H9 (cell line): ENCODE data around the gene RASGRF2. TPM values are rescaled to one million over a fixed set of nuclear protein-coding genes. Genes with fewer than 3 reads are reported as not detected.

Experiments
- DNase-seq: peaks from one replicate; pipeline ENCODE4 v3.0.0-alpha.2; 2017
- H2AFZ ChIP-seq: one replicate; pipeline ENCODE4 v1.6.1; 2013; ENCODE audit warnings: mild to moderate bottlenecking, low read length, control low read depth, moderate library complexity
- H2AK5ac ChIP-seq: 2 replicates; pipeline ENCODE4 v1.6.1; 2013; ENCODE audit warnings: low read length, control low read depth, mixed read lengths; ENCODE audit not compliant: insufficient read length
- H2BK120ac ChIP-seq: one replicate; pipeline ENCODE4 v1.6.1; 2013; ENCODE audit warnings: low read depth, mild to moderate bottlenecking, low read length, control low read depth, inconsistent platforms; ENCODE audit not compliant: poor library complexity, severe bottlenecking
- H2BK12ac ChIP-seq: 2 replicates; pipeline ENCODE4 v1.6.1; 2013; ENCODE audit warnings: low read length, control low read depth, mixed read lengths, low read depth; ENCODE audit not compliant: insufficient read length
- H2BK15ac ChIP-seq: 2 replicates; pipeline ENCODE4 v1.6.1; 2013; ENCODE audit warnings: low read depth, low read length, control low read depth
- H2BK20ac ChIP-seq: one replicate; pipeline ENCODE4 v1.6.1; 2013; ENCODE audit warnings: low read depth, mild to moderate bottlenecking, low read length, control low read depth, inconsistent platforms; ENCODE audit not compliant: poor library complexity, severe bottlenecking
- H2BK5ac ChIP-seq: 2 replicates; pipeline ENCODE4 v1.6.1; 2013; ENCODE audit warnings: low read length, control low read depth, mixed read lengths; ENCODE audit not compliant: insufficient read length
- H3K14ac ChIP-seq: 2 replicates; pipeline ENCODE4 v1.6.1; 2013; ENCODE audit warnings: low read length, control low read depth; ENCODE audit not compliant: insufficient read depth
- H3K18ac ChIP-seq: 2 replicates; pipeline ENCODE4 v1.6.1; 2013; ENCODE audit warnings: low read depth, mild to moderate bottlenecking, mixed read lengths, low read length, control low read depth; ENCODE audit not compliant: insufficient read length
- H3K23ac ChIP-seq: 2 replicates; pipeline ENCODE4 v1.6.1; 2013; ENCODE audit warnings: low read length, control low read depth, mixed read lengths, low read depth; ENCODE audit not compliant: insufficient read length
- H3K23me2 ChIP-seq: 2 replicates; pipeline ENCODE4 v1.6.1; 2013; ENCODE audit warnings: low read depth, mild to moderate bottlenecking, mixed read lengths, low read length, control low read depth; ENCODE audit not compliant: insufficient read length, poor library complexity, severe bottlenecking
- H3K27ac ChIP-seq: 2 replicates; pipeline ENCODE4 v1.5.1; 2013; ENCODE audit warnings: low read length, control low read depth, mixed read lengths, low read depth; ENCODE audit not compliant: insufficient read length
- H3K27me3 ChIP-seq: 2 replicates; pipeline ENCODE4 v1.6.1; 2013; ENCODE audit warnings: low read length, control low read depth, inconsistent platforms; ENCODE audit not compliant: insufficient read depth
- H3K4ac ChIP-seq: 2 replicates; pipeline ENCODE4 v1.6.1; 2013; ENCODE audit warnings: low read depth, mild to moderate bottlenecking, control low read depth, inconsistent platforms, low read length, moderate library complexity
- H3K4me1 ChIP-seq: 2 replicates; pipeline ENCODE4 v1.6.1; 2013; ENCODE audit warnings: low read length, control low read depth, inconsistent platforms; ENCODE audit not compliant: insufficient read depth
- H3K4me2 ChIP-seq: 2 replicates; pipeline ENCODE4 v1.6.1; 2013; ENCODE audit warnings: low read length, control low read depth, mixed read lengths; ENCODE audit not compliant: insufficient read length, insufficient read depth
- H3K56ac ChIP-seq: 2 replicates; pipeline ENCODE4 v1.6.1; 2013; ENCODE audit warnings: low read depth, mild to moderate bottlenecking, mixed read lengths, low read length, control low read depth; ENCODE audit not compliant: insufficient read length
- H3K79me1 ChIP-seq: 2 replicates; pipeline ENCODE4 v1.6.1; 2013; ENCODE audit warnings: low read depth, mild to moderate bottlenecking, moderate library complexity, low read length, control low read depth, inconsistent platforms; ENCODE audit not compliant: insufficient read depth, poor library complexity, severe bottlenecking
- H3K79me2 ChIP-seq: 2 replicates; pipeline ENCODE4 v1.6.1; 2013; ENCODE audit warnings: low read length, control low read depth, inconsistent platforms; ENCODE audit not compliant: insufficient read depth
- H3K9ac ChIP-seq: 2 replicates; pipeline ENCODE4 v1.6.1; 2013; ENCODE audit warnings: low read length, control low read depth, mixed read lengths; ENCODE audit not compliant: insufficient read length; ENCODE audit errors: extremely low read depth
- H3K9me3 ChIP-seq: one replicate; pipeline ENCODE4 v1.6.1; 2013; ENCODE audit warnings: low read depth, low read length, inconsistent platforms; ENCODE audit not compliant: control insufficient read depth
- H3T11ph ChIP-seq: one replicate; pipeline ENCODE4 v1.6.1; 2013; ENCODE audit warnings: mild to moderate bottlenecking, low read length, control low read depth, inconsistent platforms
- H4K20me1 ChIP-seq: one replicate; pipeline ENCODE4 v1.6.1; 2013; ENCODE audit not compliant: control insufficient read depth, insufficient read length, insufficient read depth
- H4K5ac ChIP-seq: 2 replicates; pipeline ENCODE4 v1.6.1; 2013; ENCODE audit warnings: low read depth, mild to moderate bottlenecking, mixed read lengths, low read length, control low read depth; ENCODE audit not compliant: insufficient read length
- H4K8ac ChIP-seq: replicated peaks from 2 replicates; pipeline ENCODE4 v1.6.1; 2013; ENCODE audit warnings: low read length, control low read depth, mixed read lengths, low read depth; ENCODE audit not compliant: insufficient read length
- H4K91ac ChIP-seq: 2 replicates; pipeline ENCODE4 v1.6.1; 2013; ENCODE audit warnings: low read depth, mild to moderate bottlenecking, moderate library complexity, mixed read lengths, low read length, control low read depth; ENCODE audit not compliant: insufficient read length
- H3K27ac Mint-ChIP-seq, 3 experiments: 2 replicates in 2 of 3; 3 replicates in 1 of 3; pipeline ENCODE4 v1.8.0; 2020 to 2021; ENCODE audit warnings: mixed read lengths in 3 of 3, mild to moderate bottlenecking in 1 of 3, moderate library complexity in 1 of 3
- H3K27me3 Mint-ChIP-seq: 2 replicates; pipeline ENCODE4 v1.8.0; 2021; ENCODE audit warnings: low read depth, mild to moderate bottlenecking, moderate library complexity, mixed read lengths
- H3K36me3 Mint-ChIP-seq, 3 experiments: 2 replicates in 2 of 3; 3 replicates in 1 of 3; pipeline ENCODE4 v1.8.0; 2020 to 2021; ENCODE audit warnings: low read depth in 3 of 3, mixed read lengths in 3 of 3; ENCODE audit not compliant: insufficient read depth in 1 of 3
- H3K4me1 Mint-ChIP-seq, 2 experiments: 2 replicates each; pipeline ENCODE4 v1.8.0; 2020; ENCODE audit warnings: mixed read lengths in 2 of 2
- H3K4me3 Mint-ChIP-seq, 2 experiments: 2 replicates in 1 of 2; 3 replicates in 1 of 2; pipeline ENCODE4 v1.8.0; 2020 to 2021; ENCODE audit warnings: mild to moderate bottlenecking in 2 of 2, mixed read lengths in 2 of 2, moderate library complexity in 1 of 2
- H3K9me3 Mint-ChIP-seq, 2 experiments: 2 replicates in 1 of 2; 3 replicates in 1 of 2; pipeline ENCODE4 v1.8.0; 2020; ENCODE audit warnings: mild to moderate bottlenecking in 2 of 2, mixed read lengths in 2 of 2, moderate library complexity in 1 of 2
- CTCF ChIP-seq: fragments of 200-600 bp; sonication (generic); conservative IDR thresholded peaks from 3 replicates; pipeline ENCODE4 v1.8.0; 2021; ENCODE audit warnings: antibody characterized with exemption, mild to moderate bottlenecking
- WGBS: extraction: QIAGEN DNeasy Blood & Tissue Kit; methylation state at CpG from one replicate; pipeline ENCODE4 v1.1.7; 2013; ENCODE audit warnings: missing lambda C conversion rate, low lambda C conversion rate, mixed read lengths; ENCODE audit not compliant: insufficient read length; ENCODE audit errors: extremely low coverage; 5-methylcytosine and 5-hydroxymethylcytosine counted together
- total RNA-seq: library from RNA; stranded (reverse); gene quantifications from 2 replicates; pipeline ENCODE4 v1.2.1, GENCODE V29; 2021

Gene RASGRF2
- total RNA-seq, 1 experiment from 2014 or later = 13.5 TPM

- no peaks in the 10 kb centered on the region for H3K27me3 ChIP-seq
- Mint-ChIP-seq H3K4me1 (peaks cover 7 to 8% of the 10 kb centered on the region in 2 experiments), H3K4me3 (no peak overlapping the region), H3K36me3 (no peaks in the 10 kb centered on the region), H3K27me3 (no peaks in the 10 kb centered on the region; the same call in 1 of the 2 replicates), H3K9me3 (no peaks in the 10 kb centered on the region), H3K27ac (no peak overlapping the region)
- H2BK12ac ChIP-seq = no peak overlapping the region
- H2BK5ac ChIP-seq = no peak overlapping the region
- H3K4me2 ChIP-seq = no peak overlapping the region
- H3K4me1 ChIP-seq = no peaks in the 10 kb centered on the region; the same call in 1 of the 2 replicates
- TF ChIP-seq CTCF = no peak
- H2BK15ac ChIP-seq = no peak overlapping the region
- no peak overlapping the region for H3K9ac ChIP-seq
- H2BK20ac ChIP-seq = no peak overlapping the region
- no peak overlapping the region for H3K23ac ChIP-seq
- DNase-seq = no peak
- H4K8ac ChIP-seq = no peak overlapping the region
- H3K23me2 ChIP-seq = peaks cover under 1% of the 10 kb centered on the region
- no peaks in the 10 kb centered on the region for H4K20me1 ChIP-seq
- H3K9me3 ChIP-seq = no peaks in the 10 kb centered on the region
- no peak overlapping the region for H3K14ac ChIP-seq
- no peak overlapping the region for H2BK120ac ChIP-seq
- H3K27ac ChIP-seq = no peak overlapping the region
- WGBS = no CpG with 5 or more reads among the region's 4 CpGs
- no peak overlapping the region for H3K18ac ChIP-seq
- no peaks in the 10 kb centered on the region for H3K79me1 ChIP-seq
- H3K4ac ChIP-seq = no peak overlapping the region
- no peak overlapping the region for H4K5ac ChIP-seq
- no peak overlapping the region for H4K91ac ChIP-seq
- H3K79me2 ChIP-seq = no peaks in the 10 kb centered on the region
- H2AFZ ChIP-seq = no peak overlapping the region
- H3K56ac ChIP-seq = no peak overlapping the region
- no peak overlapping the region for H2AK5ac ChIP-seq
- H3T11ph ChIP-seq = no peak overlapping the region
These were observed 267.9 kb downstream of the RASGRF2 start for GRCh38 chr5:81228084-81228483.
